Loucy (cell line): ENCODE data around the gene NCR3LG1.

Experiments used
- H2AFZ ChIP-seq: fragments of 200-600 bp; sonication (generic); 2 replicates; pipeline ENCODE4 v1.6.0; 2016; ENCODE audit warnings: antibody characterized with exemption, mild to moderate bottlenecking, low read length, moderate library complexity
- H3F3A ChIP-seq: fragments of 200-600 bp; 2 replicates; pipeline ENCODE4 v1.6.0; 2016; ENCODE audit warnings: antibody characterized with exemption, low read depth, mild to moderate bottlenecking
- H3K27me3 ChIP-seq: fragments of 200-600 bp; sonication (generic); 2 replicates; pipeline ENCODE4 v1.6.1; 2014; ENCODE audit warnings: low read length, mild to moderate bottlenecking; ENCODE audit not compliant: insufficient read depth, poor library complexity, severe bottlenecking
- H3K36me3 ChIP-seq: fragments of 200-600 bp; sonication (generic); 2 replicates; pipeline ENCODE4 v1.6.1; 2016; ENCODE audit warnings: low read length; ENCODE audit not compliant: insufficient read depth
- H3K4me1 ChIP-seq: fragments of 200-600 bp; sonication (generic); 2 replicates; pipeline ENCODE4 v1.5.1; 2014; ENCODE audit warnings: low read length, mild to moderate bottlenecking; ENCODE audit not compliant: insufficient read depth, poor library complexity, severe bottlenecking
- H3K4me2 ChIP-seq: fragments of 200-600 bp; sonication (generic); 2 replicates; pipeline ENCODE4 v1.6.0; 2014; ENCODE audit warnings: antibody characterized with exemption, low read length, low read depth, mild to moderate bottlenecking; ENCODE audit not compliant: poor library complexity, severe bottlenecking
- H3K4me3 ChIP-seq: fragments of 200-600 bp; sonication (generic); 2 replicates; pipeline ENCODE4 v1.5.1; 2014; ENCODE audit warnings: low read length, mild to moderate bottlenecking, mixed read lengths; ENCODE audit not compliant: poor library complexity, severe bottlenecking
- H3K79me2 ChIP-seq: fragments of 200-600 bp; sonication (generic); 2 replicates; pipeline ENCODE4 v1.6.1; 2014; ENCODE audit warnings: low read length; ENCODE audit not compliant: insufficient read depth
- H3K9ac ChIP-seq: fragments of 200-600 bp; sonication (generic); 2 replicates; pipeline ENCODE4 v1.6.0; 2014; ENCODE audit warnings: mild to moderate bottlenecking, low read depth, low read length, moderate library complexity; ENCODE audit not compliant: poor library complexity, severe bottlenecking
- H3K9me2 ChIP-seq: fragments of 200-600 bp; sonication (generic); replicated peaks from 2 replicates; pipeline ENCODE4 v1.6.1; 2016; ENCODE audit warnings: low read depth, low read length, mixed read lengths
- H3K9me3 ChIP-seq: fragments of 200-600 bp; sonication (generic); 2 replicates; pipeline ENCODE4 v1.6.1; 2014; ENCODE audit warnings: mild to moderate bottlenecking, antibody characterized with exemption, low read length, low read depth; ENCODE audit not compliant: insufficient read depth
- H4K20me1 ChIP-seq: fragments of 200-600 bp; sonication (generic); 2 replicates; pipeline ENCODE4 v1.6.0; 2014; ENCODE audit warnings: antibody characterized with exemption, low read length, mild to moderate bottlenecking; ENCODE audit not compliant: insufficient read depth, poor library complexity, severe bottlenecking
- CTCF ChIP-seq: fragments of 200-600 bp; sonication (generic); conservative IDR thresholded peaks from 2 replicates; pipeline ENCODE4 v1.5.1; 2014; ENCODE audit warnings: mild to moderate bottlenecking, antibody characterized with exemption, low read length
- EZH2phosphoT487 ChIP-seq: fragments of 200-600 bp; IDR thresholded peaks from 2 replicates; pipeline ENCODE4 v1.6.1; 2018; ENCODE audit warnings: antibody characterized with exemption, mild to moderate bottlenecking, moderate library complexity, borderline replicate concordance

Gene NCR3LG1

DNA sequence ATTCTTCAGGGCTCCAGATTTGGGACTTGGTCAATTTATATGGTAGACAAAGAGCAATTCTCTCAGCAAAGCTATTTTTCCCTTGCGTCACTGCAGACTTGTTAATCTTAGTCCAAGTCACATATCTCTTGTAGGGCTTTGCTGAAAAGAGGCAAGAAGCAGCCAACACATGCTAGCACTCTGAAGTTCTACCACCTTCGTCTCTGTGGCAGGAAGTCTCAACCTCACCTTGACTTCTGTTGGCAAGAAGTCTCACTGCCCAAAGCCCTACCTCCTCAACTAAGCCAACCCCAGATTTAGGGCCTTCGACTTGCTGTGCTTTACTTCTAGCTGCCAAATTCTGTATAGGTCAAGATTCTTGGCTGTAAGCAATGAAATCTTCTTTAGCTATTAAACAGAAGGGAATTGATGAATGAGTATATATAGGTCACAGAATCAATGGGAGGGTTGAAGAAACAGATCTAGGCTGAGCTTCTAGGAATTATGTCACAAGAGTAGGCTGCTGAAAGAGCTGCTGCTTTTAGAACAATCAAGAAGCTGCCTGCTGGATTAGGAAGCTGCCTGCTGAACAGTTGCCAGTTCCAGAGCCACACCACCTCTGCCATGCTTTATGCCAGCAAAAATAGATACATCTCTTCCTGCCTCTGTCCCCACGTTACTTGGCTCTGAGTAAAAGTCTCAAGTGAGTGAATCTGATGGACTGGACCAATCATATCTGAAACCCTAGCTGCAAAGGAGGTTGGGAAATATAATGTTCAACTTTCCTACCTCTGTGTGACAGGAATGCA, 17.6 kb upstream of the NCR3LG1 start:
- Histone ChIP-seq H3K4me1 (no peaks in the 10 kb centered on the region), H3K79me2 (peaks cover 7% of the 10 kb centered on the region; the same call in 1 of the 2 replicates), H3K27me3 (no peaks in the 10 kb centered on the region), H3K9me3 (no peaks in the 10 kb centered on the region), H3K36me3 (peaks cover 75% of the 10 kb centered on the region), H3K4me3 (no peak overlapping the region), H2AFZ (no peak overlapping the region), H3K9ac (no peak overlapping the region), H4K20me1 (peaks cover 15% of the 10 kb centered on the region), H3K9me2 (no peaks in the 10 kb centered on the region), H3F3A (peaks cover 3% of the 10 kb centered on the region; the same call in 1 of the 2 replicates), H3K4me2 (no peak overlapping the region)
- TF ChIP-seq EZH2phosphoT487 (no peak), CTCF (no peak)

DNA sequence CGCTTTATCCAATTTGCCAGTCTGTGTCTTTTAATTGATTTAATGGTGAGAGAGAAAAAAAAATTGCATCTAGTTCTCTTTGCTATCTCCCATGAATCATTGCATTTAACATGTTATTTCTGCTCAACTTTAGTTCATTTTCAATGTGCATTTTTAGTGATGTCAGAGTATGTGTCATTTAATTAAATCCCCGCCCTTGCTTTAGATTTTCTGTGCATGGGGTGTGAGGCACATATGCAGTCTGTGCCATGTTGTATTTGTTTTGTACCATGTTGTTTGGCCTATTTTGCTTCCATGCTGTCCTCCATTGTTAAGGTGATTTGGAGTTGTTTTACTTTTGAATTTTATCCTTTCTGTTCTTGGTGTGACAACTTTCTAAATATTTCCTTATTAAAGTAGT, 8.3 kb upstream of the NCR3LG1 start:
- peaks cover 10% of the 10 kb centered on the region for H4K20me1 ChIP-seq
- no peaks in the 10 kb centered on the region for H3K9me3 ChIP-seq
- H3K4me3 ChIP-seq: no peak overlapping the region
- no peak overlapping the region for H3K4me2 ChIP-seq
- no peaks in the 10 kb centered on the region for H3F3A ChIP-seq
- no peaks in the 10 kb centered on the region for H3K9me2 ChIP-seq
- H3K4me1 ChIP-seq: no peaks in the 10 kb centered on the region
- no peak overlapping the region for H3K9ac ChIP-seq
- H3K79me2 ChIP-seq: no peaks in the 10 kb centered on the region
- H2AFZ ChIP-seq: no peak overlapping the region
- H3K36me3 ChIP-seq: peaks cover 33% of the 10 kb centered on the region; the same call in 1 of the 2 replicates
- no peak for TF ChIP-seq CTCF
- no peak for TF ChIP-seq EZH2phosphoT487
- H3K27me3 ChIP-seq: no peaks in the 10 kb centered on the region

DNA sequence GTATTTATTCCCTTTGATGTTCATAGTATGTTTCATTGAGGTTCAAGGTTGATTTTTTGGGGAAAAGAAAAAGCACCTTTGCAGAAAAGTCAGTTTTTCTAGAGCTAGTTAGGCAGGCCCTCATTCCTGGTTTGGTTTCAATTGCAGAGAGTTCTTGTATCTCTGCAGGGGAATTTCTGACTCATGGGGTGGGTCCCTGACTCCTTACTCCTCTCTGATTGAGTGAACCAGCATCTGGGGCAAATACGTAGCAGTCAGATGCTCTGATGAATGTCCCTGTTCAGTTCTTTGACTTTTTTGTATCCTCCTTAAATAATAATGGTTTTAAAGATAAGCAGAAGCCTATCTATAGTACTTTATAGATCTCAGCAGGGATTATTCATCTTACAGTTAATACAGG, 7.7 kb upstream of the NCR3LG1 start:
- no peaks in the 10 kb centered on the region for H3K9me2 ChIP-seq
- H4K20me1 ChIP-seq: peaks cover 10% of the 10 kb centered on the region
- H3K36me3 ChIP-seq: peaks cover 34% of the 10 kb centered on the region; the same call in 1 of the 2 replicates
- H3K27me3 ChIP-seq: no peaks in the 10 kb centered on the region
- no peak overlapping the region for H3K4me3 ChIP-seq
- H3K9me3 ChIP-seq: no peaks in the 10 kb centered on the region
- TF ChIP-seq EZH2phosphoT487 (no peak), CTCF (no peak)
- H2AFZ ChIP-seq: no peak overlapping the region
- no peaks in the 10 kb centered on the region for H3F3A ChIP-seq
- H3K9ac ChIP-seq: no peak overlapping the region
- H3K4me2 ChIP-seq: no peak overlapping the region
- no peaks in the 10 kb centered on the region for H3K4me1 ChIP-seq
- no peaks in the 10 kb centered on the region for H3K79me2 ChIP-seq
